GM18502 (cell line): ENCODE measurements around the gene IFT80.
A peak's percentile ranks its signal among the peaks of the same experiment; 100 is the strongest.

Experiments
- ATAC-seq: cut with Tn5 transposase; IDR thresholded peaks from one replicate; pipeline ENCODE4 v1.9.1; 2021; ENCODE audit warnings: mild to moderate bottlenecking; ENCODE audit not compliant: unreplicated experiment, poor library complexity

Gene IFT80

GRCh38 chr3:160401291-160402095 is 2.5 kb upstream of the IFT80 start:
- ATAC-seq: no peak

- no peak for ATAC-seq
These were observed 1.7 kb upstream of the IFT80 start for GRCh38 chr3:160400702-160401150.

DNA sequence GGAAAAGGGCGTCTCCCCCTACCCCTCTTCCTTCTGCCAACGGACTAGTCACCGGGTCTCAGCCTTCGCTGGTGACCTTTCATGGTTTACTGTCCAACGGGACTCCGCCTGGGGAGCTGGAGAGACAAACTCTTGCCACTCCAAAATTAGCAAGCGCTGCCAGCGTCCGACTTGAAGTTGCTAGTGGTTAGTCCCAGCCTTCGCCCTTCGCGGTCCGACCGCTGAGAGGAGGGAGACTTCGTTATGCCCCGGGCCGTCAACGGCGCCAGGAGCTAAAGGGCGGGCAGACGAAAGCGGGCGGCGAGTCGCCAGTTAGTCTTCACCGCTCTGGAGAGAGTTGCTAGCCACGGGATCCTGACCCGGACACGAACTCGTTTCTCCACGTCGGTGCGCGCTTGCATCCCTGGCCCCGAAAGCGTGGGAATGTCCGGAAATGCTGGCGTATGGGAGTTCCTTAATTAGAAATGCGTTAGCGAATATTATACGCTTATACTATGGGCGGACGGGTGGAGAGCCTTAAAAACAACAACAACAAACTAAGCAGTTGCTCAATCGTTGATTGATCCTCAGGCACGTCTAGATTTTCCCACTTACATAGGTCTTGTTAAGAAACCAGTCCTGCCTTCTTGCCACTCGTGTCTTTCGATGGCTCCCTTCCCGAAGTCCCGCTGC is 1.1 kb upstream of the IFT80 start:
- ATAC-seq: peak; percentile 21

GRCh38 chr3:160398820-160399124 is 253 bp downstream of the IFT80 start:
- peak; percentile 9 for ATAC-seq

DNA sequence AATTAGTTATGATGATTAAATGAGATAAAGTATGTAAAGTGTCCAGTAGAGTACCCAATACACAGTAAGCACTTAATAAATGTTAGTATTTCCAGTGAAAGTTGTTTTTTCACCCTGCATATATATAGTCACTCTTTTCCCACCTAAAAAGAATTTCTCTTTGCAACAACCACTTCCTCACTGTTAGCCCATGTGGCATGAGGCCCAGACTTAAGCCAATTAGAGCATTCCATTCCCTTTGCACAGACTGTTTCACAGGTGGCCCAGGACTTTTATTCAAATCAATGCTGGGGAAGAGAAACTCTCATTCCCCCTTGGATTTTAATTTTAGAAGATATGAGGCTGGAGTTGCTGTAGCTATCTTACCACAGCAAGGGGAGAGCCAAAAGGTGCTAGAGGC is 3.7 kb downstream of the IFT80 start:
- ATAC-seq: no peak

DNA sequence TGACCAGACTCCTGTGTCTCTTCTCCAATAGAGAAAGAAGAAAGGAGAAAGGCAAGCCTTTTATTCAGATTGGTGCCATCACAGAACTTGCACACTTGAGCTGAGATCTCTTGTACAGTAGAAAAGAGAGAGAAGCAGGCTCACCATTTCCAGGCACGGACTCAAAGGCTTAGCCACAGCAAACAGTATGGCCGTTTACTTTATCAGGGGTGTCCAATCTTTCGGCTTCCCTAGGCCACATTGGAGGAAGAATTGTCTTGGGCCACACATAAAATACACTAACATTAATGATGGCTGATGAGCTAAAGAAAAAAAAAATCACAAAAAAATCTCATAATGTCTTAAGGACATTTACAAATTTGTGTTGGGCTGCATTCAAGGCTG is 5.0 kb downstream of the IFT80 start:
- ATAC-seq: no peak

GRCh38 chr3:160393346-160394008 is 5.5 kb downstream of the IFT80 start:
- no peak for ATAC-seq

DNA sequence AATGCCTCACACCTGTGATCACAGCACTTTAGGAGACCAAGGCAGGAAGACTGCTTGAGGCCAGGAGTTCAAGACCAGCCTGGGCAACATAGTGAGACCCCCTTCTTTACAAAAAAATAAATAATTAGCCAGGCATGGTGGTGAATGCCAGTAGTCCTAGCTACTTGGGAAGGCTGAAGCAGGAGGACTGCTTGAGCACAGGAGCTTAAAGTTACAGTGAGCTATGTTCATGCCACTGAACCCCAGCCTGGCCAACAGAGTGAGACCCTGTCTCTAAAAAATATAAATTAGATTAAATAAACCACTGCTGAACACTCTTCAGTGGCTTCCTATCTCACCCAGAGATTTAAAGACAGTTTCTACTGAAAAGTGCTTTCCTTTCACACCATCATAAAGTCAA is 6.2 kb downstream of the IFT80 start:
- ATAC-seq: no peak

DNA sequence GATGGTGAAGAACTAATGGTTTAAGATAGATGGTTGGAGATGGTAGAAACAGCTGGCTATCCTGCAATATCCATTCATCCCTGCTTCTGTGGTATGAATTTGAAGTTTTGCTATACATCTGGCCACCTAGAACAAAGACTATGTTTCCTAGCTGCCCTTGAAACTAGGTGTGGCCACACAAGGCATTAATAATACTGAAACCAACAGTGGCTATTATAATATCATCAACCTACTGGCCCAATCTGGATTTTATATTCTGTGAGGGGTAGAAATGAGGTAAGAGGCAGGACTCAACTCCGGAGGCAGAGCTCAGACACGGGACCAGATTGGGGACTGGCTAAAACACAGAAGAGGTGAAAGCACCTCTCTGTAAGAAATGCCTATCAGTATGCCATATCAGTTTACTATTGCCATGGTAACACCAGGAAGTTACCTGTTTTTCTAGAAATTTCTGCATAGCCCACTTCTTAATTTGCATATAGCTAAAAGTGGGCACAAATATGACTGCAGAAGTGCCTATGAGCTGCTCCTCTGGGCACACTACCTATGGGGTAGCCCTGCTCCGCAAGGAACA is 8.4 kb downstream of the IFT80 start:
- peak; percentile 49 for ATAC-seq

GRCh38 chr3:160384639-160385318 is 14.2 kb downstream of the IFT80 start:
- no peak for ATAC-seq

DNA sequence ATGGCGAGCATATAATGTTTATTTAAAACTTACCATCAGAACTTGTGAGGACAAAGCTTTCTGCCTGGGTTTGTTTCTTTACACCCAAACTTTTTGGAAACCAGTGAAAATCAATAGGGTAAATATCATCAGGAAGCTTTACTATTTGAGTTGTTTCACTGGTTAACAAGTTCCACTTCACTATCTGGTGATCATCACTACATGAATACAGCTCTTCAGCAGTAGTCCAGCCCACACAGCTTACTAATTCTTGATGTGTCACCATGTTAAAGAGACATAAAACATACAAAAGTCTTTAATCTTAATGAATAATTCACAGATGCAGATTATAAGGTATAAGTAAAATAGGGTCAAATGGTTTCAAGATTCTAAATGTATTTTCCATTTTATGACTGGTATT is 17.6 kb downstream of the IFT80 start:
- no peak for ATAC-seq

DNA sequence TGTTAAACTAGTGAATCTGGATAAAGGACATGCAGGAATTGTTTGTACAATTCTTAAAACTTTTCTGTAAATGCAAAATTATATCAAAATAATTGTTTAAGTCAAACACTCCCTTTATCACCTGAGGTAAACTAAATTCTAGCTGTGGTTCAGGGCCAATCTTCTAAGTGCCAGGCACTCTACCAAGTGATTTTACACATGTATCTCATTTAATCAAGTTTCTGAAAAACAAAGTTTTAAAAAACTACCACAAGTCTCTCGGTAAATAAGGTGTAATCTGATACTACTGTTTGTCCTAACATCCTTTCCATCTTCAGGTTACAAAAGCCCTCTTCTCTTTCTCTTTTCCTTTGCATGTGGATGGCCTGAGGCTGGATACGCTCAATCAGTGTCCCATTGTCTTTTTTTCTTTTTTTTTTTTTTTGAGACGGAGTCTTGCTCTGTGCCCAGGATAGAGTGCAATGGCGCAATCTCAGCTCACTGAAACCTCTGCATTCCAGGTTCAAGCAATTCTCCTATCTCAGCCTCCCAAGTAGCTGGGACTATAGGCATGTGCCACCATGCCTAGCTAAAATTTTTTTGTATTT is 19.3 kb downstream of the IFT80 start:
- no peak for ATAC-seq

GRCh38 chr3:160378331-160379109 is 20.5 kb downstream of the IFT80 start:
- ATAC-seq: no peak

DNA sequence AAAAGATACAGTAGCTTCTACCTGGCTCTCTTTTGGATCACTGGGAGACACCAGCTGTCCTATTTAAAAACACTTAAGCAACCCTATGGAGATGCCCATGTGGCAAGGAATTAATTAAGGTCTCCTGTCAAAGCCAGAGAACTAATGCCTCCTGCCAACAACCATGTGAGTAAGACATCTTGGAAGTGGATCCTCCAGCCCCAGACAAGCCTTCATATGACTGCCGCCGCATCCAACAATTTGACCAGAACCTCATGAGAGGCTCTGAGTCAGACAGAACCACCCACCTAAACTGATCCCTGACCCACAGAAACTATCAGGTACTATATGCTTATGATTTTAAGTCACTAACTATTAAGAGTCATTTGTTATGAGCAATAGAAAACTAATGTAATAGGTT is 22.3 kb downstream of the IFT80 start:
- ATAC-seq: no peak

GRCh38 chr3:160374925-160375324 is 24.1 kb downstream of the IFT80 start:
- ATAC-seq: no peak

DNA sequence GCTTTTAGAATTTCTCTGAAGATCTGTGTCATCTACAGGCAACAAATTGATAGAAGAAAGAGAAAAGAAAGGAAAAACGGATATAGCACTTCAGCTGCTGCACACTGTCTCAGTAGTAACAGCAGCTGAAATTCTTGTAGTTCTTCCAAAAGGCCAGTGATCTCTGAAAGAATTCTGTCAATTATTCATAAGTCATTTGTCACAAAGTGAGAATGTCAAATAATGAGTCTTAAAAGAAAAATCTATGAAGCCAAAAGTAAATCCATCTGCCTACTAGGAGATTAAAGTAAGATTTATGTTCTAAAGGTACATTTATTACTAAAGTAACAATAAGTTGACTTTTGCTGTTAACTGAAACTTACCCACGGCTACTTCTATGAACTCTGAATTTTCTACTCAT is 24.6 kb downstream of the IFT80 start:
- ATAC-seq: no peak

GRCh38 chr3:160373655-160374054 is 25.4 kb downstream of the IFT80 start:
- ATAC-seq: no peak

DNA sequence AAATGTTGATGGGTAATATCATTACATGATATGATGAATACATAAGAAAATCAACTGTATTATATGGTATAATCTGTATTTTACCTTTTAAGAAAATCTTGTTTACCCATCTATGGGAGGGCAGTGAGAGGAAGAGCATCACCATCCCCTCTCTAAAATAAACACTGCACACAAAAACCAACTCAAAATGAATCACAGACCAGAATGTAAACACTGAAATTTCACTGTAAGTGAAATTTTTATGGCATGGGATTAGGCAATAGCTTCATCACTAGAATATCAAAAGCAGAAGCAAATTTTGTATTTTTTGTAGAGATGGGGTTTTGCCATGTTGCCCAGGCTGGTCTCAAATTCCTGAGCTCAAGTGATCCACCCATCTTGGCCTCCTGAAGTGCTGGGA is 26.2 kb downstream of the IFT80 start:
- no peak for ATAC-seq

- no peak for ATAC-seq
These were observed 27.8 kb downstream of the IFT80 start for GRCh38 chr3:160370987-160371857.
